Upper lobe of left lung (tissue), 4 donors: Measurements from ENCODE around the gene SPINT3.

Source experiments
- CTCF ChIP-seq, 6 experiments: fragments of 450-650 bp in 4 of 6; fragments of 200-600 bp in 2 of 6; sonication (generic) in 2 of 6; IDR thresholded peaks; one replicate each; pipeline ENCODE4 v1.5.1; 2016 to 2019; ENCODE audit warnings: antibody characterized with exemption in 6 of 6
- EP300 ChIP-seq, 4 donors: sonication (generic); formaldehyde crosslinking; IDR thresholded peaks; one replicate each; pipeline ENCODE4 v1.5.1; 2017; ENCODE audit warnings: antibody characterized with exemption in 4 of 4, control low read depth in 2 of 4
- POLR2A ChIP-seq, 4 donors: fragments of 450-650 bp; IDR thresholded peaks; one replicate each; pipeline ENCODE4 v1.5.1; 2016 to 2017; ENCODE audit warnings: antibody characterized with exemption in 4 of 4, mild to moderate bottlenecking in 2 of 4
- POLR2AphosphoS5 ChIP-seq, 2 donors: sonication (generic); formaldehyde crosslinking; IDR thresholded peaks; one replicate each; pipeline ENCODE4 v1.5.1; 2017; ENCODE audit warnings: antibody characterized with exemption in 2 of 2

- TF ChIP-seq CTCF (IDR thresholded peaks at IDR 0.05) (no peak), POLR2A (IDR thresholded peaks at IDR 0.05) (no peak), POLR2AphosphoS5 (IDR thresholded peaks at IDR 0.05) (no peak), EP300 (IDR thresholded peaks at IDR 0.05) (no peak)
These were observed 2.9 kb upstream of the SPINT3 start for GRCh38 chr20:45518282-45518681.
